Activated CD8-positive, alpha-beta T cell treated with anti-CD3 and anti-CD28 coated beads for 36 hours (primary cell): Measurements from ENCODE around the gene TOX3. TPM values are rescaled to one million over a fixed set of nuclear protein-coding genes. Genes with fewer than 3 reads are reported as not detected.

Source experiments
- ATAC-seq: fragments of 200-7000 bp; cut with Tn5 transposase; one replicate; pipeline ENCODE4 v1.10.0; 2021; ENCODE audit warnings: mild to moderate bottlenecking, moderate library complexity
- CTCF ChIA-PET: fragments of 350-600 bp; sonication (Branson Sonifier 250); formaldehyde crosslinking; loops from one replicate; lab custom pipeline; 2021; ENCODE audit warnings: antibody characterized with exemption; lab: Charles Lee
- POLR2A ChIA-PET: fragments of 350-600 bp; sonication (Branson Sonifier 250); formaldehyde crosslinking; loops from one replicate; lab custom pipeline; 2021; ENCODE audit warnings: antibody characterized with exemption; lab: Charles Lee
- DNase-seq: peaks from one replicate; pipeline ENCODE4 v3.0.0-alpha.2; 2020
- H3K27ac Mint-ChIP-seq: one replicate; pipeline ENCODE4 v1.8.0; 2021; ENCODE audit warnings: mild to moderate bottlenecking, mixed read lengths
- H3K27me3 Mint-ChIP-seq: one replicate; pipeline ENCODE4 v1.8.0; 2021; ENCODE audit warnings: mixed read lengths
- H3K36me3 Mint-ChIP-seq: one replicate; pipeline ENCODE4 v1.8.0; 2021; ENCODE audit warnings: low read depth, mixed read lengths
- H3K4me1 Mint-ChIP-seq: one replicate; pipeline ENCODE4 v1.8.0; 2021; ENCODE audit warnings: low read depth, mixed read lengths
- H3K4me3 Mint-ChIP-seq: one replicate; pipeline ENCODE4 v1.8.0; 2021; ENCODE audit warnings: mild to moderate bottlenecking, moderate library complexity, mixed read lengths
- H3K9me3 Mint-ChIP-seq: one replicate; pipeline ENCODE4 v1.8.0; 2021; ENCODE audit warnings: mixed read lengths
- intact Hi-C: fragments of 100-400 bp; cut with micrococcal nuclease; formaldehyde crosslinking; loops from one replicate; pipeline ENCODE4 v1.10.0; 2022
- total RNA-seq, 2 experiments: library from RNA; stranded (reverse); gene quantifications; one replicate each; pipeline ENCODE4 v1.2.3, GENCODE V29; 2021
- TF ChIP-seq, protein P1 (sequence below): fragments of 200-600 bp; IDR thresholded peaks from one replicate; pipeline ENCODE4 v1.8.0; 2022; ENCODE audit warnings: antibody characterized with exemption, mild to moderate bottlenecking

TOX3 gene
- total RNA-seq, 2 experiments from 2014 or later = not detected

DNA sequence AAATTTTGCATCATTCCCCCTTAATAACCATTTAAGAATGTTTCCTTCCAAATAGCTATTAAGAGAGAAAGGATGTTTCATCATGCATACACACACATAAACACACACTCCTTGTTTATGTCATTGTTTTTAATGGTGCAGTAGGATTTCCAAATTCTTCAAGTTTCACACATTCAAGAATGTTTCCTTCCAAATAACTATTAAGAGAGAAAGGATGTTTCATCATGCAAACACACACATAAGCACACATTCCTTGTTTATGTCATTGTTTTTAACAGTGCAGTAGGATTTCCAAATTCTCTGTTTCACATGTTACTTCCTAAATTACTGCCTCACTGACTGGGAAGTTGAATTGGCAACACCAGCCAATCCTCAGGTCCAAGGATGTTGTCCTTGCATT is 7.8 kb downstream of the TOX3 start:
- no peaks in the 10 kb centered on the region for H3K9me3 Mint-ChIP-seq

DNA sequence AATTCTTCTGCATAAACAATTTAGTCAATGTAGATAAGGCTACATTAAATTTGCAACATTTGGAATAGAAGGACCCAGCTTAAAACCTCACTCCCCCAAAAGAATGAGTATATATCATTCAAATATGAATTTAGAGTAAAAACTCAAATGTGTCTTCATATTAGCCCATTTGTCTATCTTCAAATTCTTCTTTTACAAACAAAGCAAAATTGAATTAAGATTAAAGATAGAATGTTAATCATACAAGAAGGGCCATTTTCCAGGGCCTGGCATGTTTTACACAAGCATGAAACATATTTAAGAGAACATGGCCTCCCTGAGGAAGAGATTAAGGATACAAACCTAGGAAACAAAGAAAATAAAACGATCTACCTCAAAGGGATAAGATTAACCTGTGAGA is 8.4 kb downstream of the TOX3 start:
- DNase-seq (no peak), ATAC-seq (no peak)
- Mint-ChIP-seq H3K4me1 (no peaks in the 10 kb centered on the region), H3K4me3 (no peak overlapping the region), H3K36me3 (no peaks in the 10 kb centered on the region), H3K27me3 (peaks cover 4% of the 10 kb centered on the region), H3K9me3 (no peaks in the 10 kb centered on the region), H3K27ac (no peak overlapping the region)
- TF ChIP-seq, protein P1, sequence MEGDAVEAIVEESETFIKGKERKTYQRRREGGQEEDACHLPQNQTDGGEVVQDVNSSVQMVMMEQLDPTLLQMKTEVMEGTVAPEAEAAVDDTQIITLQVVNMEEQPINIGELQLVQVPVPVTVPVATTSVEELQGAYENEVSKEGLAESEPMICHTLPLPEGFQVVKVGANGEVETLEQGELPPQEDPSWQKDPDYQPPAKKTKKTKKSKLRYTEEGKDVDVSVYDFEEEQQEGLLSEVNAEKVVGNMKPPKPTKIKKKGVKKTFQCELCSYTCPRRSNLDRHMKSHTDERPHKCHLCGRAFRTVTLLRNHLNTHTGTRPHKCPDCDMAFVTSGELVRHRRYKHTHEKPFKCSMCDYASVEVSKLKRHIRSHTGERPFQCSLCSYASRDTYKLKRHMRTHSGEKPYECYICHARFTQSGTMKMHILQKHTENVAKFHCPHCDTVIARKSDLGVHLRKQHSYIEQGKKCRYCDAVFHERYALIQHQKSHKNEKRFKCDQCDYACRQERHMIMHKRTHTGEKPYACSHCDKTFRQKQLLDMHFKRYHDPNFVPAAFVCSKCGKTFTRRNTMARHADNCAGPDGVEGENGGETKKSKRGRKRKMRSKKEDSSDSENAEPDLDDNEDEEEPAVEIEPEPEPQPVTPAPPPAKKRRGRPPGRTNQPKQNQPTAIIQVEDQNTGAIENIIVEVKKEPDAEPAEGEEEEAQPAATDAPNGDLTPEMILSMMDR = no peak
- ChIA-PET CTCF (no interaction called here), POLR2A (no interaction called here)
- intact Hi-C loops = no loop called here

More for the DNA sequence above, 7.8 kb downstream of the TOX3 start:
- Mint-ChIP-seq H3K36me3 (no peaks in the 10 kb centered on the region), H3K4me1 (no peaks in the 10 kb centered on the region), H3K27ac (no peak overlapping the region), H3K4me3 (no peak overlapping the region), H3K27me3 (peaks cover 7% of the 10 kb centered on the region)
- no peak for DNase-seq
- ATAC-seq = no peak
- TF ChIP-seq, protein P1 = no peak
- POLR2A ChIA-PET = no interaction called here
- CTCF ChIA-PET = no interaction called here
- intact Hi-C loops = no loop called here

DNA sequence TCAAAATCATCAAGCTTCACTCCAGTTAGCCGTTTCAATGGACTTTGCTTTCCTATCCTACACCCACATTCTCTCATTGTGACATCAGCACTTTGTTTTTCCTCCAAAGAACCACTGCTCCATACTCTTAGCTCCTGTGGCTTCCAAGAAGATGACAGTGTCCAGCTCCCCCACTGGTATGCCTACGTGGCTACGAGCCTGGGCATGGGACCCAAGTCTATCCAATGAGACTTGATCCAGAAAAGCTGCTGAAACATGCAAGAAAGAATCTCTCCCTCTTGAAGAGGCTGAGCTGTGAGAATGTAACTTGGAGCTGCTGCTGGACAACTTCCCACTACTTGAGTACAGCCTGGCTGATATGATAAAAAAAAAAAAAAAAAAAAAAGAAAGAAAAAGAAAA is 9.4 kb downstream of the TOX3 start:
- ChIA-PET CTCF (no interaction called here), POLR2A (no interaction called here)
- no peaks in the 10 kb centered on the region for H3K9me3 Mint-ChIP-seq

DNA sequence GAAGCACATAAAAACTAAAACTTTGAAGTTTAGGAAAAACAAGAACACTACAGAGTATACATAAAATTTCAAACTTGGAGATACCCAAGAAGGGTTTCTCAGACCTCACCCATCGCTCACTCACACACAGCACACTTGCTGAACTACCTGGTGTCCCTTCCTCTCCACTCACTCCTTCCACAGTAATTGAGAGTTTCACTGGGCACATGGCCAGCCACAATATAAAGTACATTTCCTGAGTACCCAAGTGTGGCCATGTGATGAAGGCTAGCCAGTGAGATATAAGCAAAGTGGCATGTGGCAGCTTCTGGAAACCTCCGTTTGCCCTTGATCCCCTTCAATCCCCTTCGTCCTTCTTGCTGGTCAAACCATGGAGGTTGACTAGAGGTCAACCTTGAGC is 11.9 kb downstream of the TOX3 start:
- H3K9me3 Mint-ChIP-seq = no peaks in the 10 kb centered on the region
- CTCF ChIA-PET = no interaction called here
- TF ChIP-seq, protein P1 = no peak
- intact Hi-C loops = no loop called here
- no peaks in the 10 kb centered on the region for H3K27me3 Mint-ChIP-seq
- H3K4me1 Mint-ChIP-seq = no peaks in the 10 kb centered on the region
- H3K36me3 Mint-ChIP-seq = no peaks in the 10 kb centered on the region
- no peak overlapping the region for H3K4me3 Mint-ChIP-seq
- ATAC-seq (no peak), DNase-seq (no peak)
- no peak overlapping the region for H3K27ac Mint-ChIP-seq
- POLR2A ChIA-PET = no interaction called here

More for the DNA sequence above, 9.4 kb downstream of the TOX3 start:
- Mint-ChIP-seq H3K36me3 (no peaks in the 10 kb centered on the region), H3K4me3 (no peak overlapping the region), H3K4me1 (no peaks in the 10 kb centered on the region), H3K27me3 (peaks cover 1% of the 10 kb centered on the region), H3K27ac (no peak overlapping the region)
- DNase-seq (no peak), ATAC-seq (no peak)
- intact Hi-C loops = no loop called here
- TF ChIP-seq, protein P1 = no peak

DNA sequence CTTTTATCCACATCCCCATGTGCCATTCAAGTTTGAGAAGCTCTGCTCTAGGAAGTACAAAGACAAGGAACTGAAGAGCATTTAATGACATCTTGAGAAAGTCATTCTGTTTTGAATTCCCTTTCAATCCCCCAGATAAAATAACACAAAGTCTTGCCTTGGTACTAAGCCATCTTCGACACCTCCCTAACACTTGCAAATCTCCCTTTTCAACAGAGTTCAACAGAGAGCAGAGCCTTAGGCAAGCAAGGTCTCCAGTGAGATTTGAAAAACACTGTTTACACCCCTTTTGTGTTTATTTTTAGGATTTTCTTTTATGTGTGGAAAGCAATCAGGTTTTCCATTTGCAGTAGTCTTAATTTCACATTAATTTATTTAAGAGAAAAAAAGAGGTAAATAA is 13.6 kb downstream of the TOX3 start:
- Mint-ChIP-seq H3K27ac (no peak overlapping the region), H3K27me3 (no peaks in the 10 kb centered on the region), H3K36me3 (no peaks in the 10 kb centered on the region), H3K4me3 (no peak overlapping the region), H3K9me3 (no peaks in the 10 kb centered on the region), H3K4me1 (no peaks in the 10 kb centered on the region)
- no peak for DNase-seq
- ChIA-PET POLR2A (no interaction called here), CTCF (no interaction called here)
- TF ChIP-seq, protein P1 = no peak
- intact Hi-C loops = no loop called here
- no peak for ATAC-seq
